Skin of body (tissue), 2 donors: ENCODE results near the gene MYOCD. TPM values are rescaled to one million over a fixed set of nuclear protein-coding genes. Genes with fewer than 3 reads are reported as not detected.

Experiments
- DNase-seq: peaks from one replicate; lab custom pipeline; 2025; lab: John Stamatoyannopoulos, UW
- total RNA-seq: library from RNA; depleted of rRNA; stranded (reverse); fragments of >200 nt; gene quantifications from one replicate; pipeline ENCODE4 v1.2.3, GENCODE V29; 2014

The MYOCD gene
- total RNA-seq, 1 donor from 2014 or later, result 1.9 TPM

- DNase-seq, result no peak
These were observed 21.9 kb upstream of the MYOCD start for GRCh38 chr17:12643822-12644221.

GRCh38 chr17:12644623-12645022 is 21.1 kb upstream of the MYOCD start:
- DNase-seq, result no peak

GRCh38 chr17:12646761-12647422 is 18.8 kb upstream of the MYOCD start:
- DNase-seq, result no peak

DNA sequence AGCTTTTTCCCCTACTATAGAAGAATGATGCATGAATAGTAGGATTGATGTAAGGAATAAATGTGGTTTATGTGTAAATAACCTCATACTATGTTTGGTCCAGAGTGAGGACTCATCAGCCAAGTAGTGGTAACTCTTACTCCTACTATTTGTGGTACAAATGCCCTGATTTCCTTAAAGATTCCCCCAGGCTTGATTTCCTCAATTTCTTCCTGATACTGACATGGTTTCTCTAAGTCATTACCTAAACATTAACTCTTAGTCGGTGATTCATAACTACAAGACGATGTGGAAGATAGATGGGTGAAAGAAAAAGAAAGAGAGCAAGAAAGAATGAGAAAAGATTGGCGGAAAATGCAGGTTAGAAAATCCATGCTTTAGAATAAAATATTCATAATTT is 17.2 kb upstream of the MYOCD start:
- DNase-seq, result no peak

DNA sequence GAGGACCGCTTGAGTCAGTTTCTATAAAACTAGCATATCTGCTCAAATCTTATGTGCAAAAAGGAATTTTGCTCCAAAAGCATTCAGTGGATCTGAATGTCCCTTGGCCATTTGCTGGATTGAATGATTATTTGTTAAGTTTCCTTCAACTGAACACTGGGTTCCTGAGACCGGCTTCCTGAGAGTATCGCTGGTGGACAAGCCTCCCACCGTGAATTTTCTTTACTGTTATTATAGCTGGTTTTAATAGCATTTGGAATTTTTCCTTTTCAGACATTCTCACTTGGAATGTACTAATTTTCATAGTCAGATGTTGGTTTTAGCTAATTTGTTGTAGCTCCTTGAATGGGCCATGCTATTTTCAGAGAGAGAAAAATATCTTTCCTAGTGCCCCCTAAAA is 9.8 kb upstream of the MYOCD start:
- no peak for DNase-seq

- no peak for DNase-seq
These were observed 9.3 kb upstream of the MYOCD start for GRCh38 chr17:12656354-12656753.

DNA sequence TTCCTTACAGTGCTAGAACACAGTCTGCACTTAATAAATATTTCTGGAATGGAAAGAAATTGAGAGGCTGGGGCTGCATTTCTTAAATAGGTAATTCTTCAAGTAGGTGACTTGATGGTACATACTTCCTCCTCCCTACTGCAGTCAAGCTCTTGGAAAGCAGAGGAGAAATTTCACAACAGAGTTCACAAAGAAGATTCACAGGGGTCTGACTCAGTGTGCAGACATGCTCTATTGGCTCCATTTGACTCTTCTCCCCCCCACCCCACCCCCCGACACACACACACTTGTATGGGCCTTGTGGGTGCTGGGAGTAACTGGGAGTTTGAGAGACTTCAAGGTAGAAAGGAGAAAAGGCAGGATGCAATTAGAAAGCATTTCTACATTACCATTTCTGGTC is 6.2 kb upstream of the MYOCD start:
- DNase-seq, result no peak

- DNase-seq, result no peak
These were observed 1.4 kb upstream of the MYOCD start for GRCh38 chr17:12664252-12664651.

DNA sequence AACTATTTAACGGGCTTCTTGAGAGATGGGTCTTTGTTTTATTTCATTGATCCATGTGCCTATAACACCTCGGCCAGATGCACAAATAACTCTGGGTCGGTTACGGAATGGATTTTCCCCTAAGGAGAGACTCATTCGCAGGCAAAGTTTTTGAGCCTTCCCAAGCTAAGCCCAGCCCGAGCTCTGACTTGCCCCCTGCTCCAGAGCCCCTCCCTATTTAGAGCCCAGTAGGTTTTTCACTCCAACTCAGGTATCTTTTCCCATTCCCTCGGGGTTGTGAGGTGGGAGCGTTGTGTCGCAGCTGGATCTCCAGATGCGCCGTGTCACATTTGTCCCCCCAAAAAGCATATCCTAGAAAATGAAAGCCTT is 812 bp upstream of the MYOCD start:
- no peak for DNase-seq

- DNase-seq, result no peak
These were observed 1.0 kb downstream of the MYOCD start for GRCh38 chr17:12666718-12667117.

- DNase-seq, result no peak
These were observed 1.7 kb downstream of the MYOCD start for GRCh38 chr17:12667299-12667958.

GRCh38 chr17:12671906-12672305 is 6.2 kb downstream of the MYOCD start:
- no peak for DNase-seq

DNA sequence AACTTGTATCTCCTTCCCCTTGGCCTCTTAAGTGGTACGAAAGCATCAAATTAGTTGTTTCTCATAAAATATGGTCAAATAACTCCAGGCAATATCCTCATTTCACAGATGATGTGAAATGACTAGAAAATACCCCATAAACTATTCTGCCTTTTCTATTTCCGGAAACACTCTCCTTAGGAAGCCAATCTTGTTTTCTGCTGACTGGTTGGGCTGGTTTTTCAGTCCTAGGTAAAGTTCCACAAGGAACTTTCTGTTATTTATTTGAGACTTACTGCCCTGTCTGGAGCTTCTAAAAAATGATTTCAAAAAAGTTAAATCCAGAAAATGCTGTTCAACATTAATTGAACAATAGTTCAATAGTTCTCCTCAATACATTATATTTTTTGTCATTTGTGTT is 7.3 kb downstream of the MYOCD start:
- no peak for DNase-seq

- no peak for DNase-seq
These were observed 8.1 kb downstream of the MYOCD start for GRCh38 chr17:12673788-12674187.

DNA sequence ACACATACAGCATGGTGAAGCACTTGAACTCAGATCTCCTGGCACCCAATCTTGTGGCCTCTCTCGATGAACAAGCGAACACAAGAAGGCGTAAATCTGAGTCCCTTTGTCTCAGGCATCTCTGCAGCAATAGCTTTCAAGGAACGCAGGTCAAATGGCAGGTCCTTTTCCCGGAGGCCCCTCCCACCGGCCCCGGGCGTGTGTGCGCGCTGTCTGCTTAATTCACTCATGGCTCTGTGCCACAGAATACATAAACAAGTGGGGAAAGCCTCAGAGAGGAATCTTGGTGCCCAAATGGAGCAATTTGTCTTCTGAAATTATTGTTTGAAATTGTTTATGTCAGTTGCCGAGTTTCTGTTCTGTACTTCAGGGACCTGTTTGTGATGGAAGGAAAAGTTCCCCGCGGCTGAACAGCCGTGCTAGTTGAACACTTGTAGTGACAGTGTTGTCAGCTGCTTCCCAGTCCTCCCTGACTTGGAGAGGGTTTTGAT is 14.8 kb downstream of the MYOCD start:
- DNase-seq, result no peak

GRCh38 chr17:12680993-12681392 is 15.3 kb downstream of the MYOCD start:
- no peak for DNase-seq

GRCh38 chr17:12683299-12683698 is 17.6 kb downstream of the MYOCD start:
- DNase-seq, result no peak

GRCh38 chr17:12686486-12686885 is 20.8 kb downstream of the MYOCD start:
- no peak for DNase-seq

DNA sequence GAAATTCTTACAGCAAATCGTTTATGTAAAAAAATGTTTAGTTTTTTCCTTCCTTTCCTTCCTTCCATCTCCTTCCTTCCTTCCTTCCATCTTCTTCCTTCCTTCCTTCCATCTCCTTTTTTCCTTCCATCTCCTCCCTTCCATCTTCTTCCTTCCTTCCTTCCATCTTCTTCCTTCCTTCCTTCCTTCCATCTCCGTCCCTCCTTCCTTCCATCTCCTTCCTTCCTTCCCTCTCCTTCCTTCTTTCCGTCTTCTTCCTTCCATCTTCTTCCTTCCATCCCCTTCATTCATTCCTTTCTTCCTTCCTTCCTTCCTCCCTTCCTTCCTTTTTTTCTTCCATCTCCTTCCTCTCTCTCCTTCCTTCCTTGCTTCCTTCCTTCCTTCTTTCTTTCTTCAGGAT is 22.7 kb downstream of the MYOCD start:
- no peak for DNase-seq

DNA sequence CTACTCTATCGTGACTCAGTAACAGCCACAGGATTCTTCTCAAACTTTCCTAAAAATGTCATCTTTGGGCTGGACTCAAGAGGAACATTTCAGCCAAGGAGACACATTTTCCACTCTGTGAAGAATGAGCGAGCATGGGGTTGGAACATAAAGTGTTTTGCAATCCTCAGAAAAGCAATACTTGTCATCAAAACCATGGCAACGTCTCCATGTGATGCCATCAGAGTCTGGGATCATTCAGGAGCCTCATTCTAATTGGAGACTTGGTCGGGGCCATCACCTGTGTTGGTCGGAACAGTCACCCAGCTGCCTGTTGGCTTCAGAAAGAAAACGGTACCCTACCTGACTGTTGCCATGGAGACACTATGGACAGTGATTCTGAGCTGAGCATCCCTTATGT is 25.5 kb downstream of the MYOCD start:
- DNase-seq, result no peak

- no peak for DNase-seq
These were observed 27.9 kb downstream of the MYOCD start for GRCh38 chr17:12693640-12694039.

GRCh38 chr17:12706070-12706469 is 40.4 kb downstream of the MYOCD start:
- no peak for DNase-seq

DNA sequence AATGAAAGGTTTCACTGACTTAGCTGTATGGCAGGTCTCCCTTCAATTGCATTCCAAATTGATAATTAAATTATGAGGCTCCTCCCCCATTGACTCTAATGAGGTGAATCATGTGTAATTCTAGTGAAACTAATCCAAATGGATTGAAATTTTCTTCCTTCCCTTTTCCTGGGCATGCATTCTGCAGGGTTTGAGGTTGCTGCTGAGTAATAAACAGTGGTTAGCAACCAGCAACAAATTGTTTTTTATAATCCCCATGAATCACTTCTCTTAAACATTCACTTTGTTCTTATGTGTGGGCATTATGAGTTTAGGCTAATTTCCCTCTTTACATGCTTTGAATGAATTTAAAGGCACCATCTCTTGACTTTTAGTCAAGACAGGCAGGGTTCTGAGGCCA is 43.4 kb downstream of the MYOCD start:
- no peak for DNase-seq
